ENCODE results near the gene SLK. TPM values are rescaled to one million over a fixed set of nuclear protein-coding genes. Genes with fewer than 3 reads are reported as not detected.

SLK gene
- total and polyA plus RNA-seq, 2 donors (not counting 3 experiments of a cell fraction or from before 2014, with no cell fraction given), result 4.5 to 36.0 TPM

DNA sequence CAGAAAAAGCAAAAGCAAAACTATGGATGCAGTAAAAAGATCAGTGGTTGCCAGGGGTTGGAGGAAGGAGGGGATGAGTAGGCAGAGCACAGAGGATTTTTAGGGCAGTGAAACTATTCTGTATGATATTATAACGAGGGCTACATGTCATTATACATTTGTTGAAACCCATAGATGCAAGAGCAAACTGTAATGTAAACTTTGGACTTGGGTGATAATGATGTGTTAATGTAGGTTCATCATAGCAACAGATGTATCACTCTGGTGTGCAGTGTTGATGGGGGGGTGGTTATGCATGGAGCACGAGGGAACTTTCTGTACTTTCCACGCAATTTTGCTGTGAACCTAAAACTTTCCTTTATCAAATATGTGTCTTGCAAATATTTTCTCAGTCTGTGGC is 23.2 kb downstream of the SLK start:
- Histone ChIP-seq H3K79me2 (ENCODE audit: control insufficient read depth, insufficient read depth, low read length) (peaks cover 53% of the 10 kb centered on the region), H3K9me3 (replicated peaks; ENCODE audit: control insufficient read depth, insufficient read depth, low read length) (no peaks in the 10 kb centered on the region), H3K27ac (ENCODE audit: insufficient read depth, low read depth, low read length) (no peak overlapping the region), H3K36me3 (ENCODE audit: control insufficient read depth in 2 of 2, extremely low read depth in 1 of 2, insufficient read depth in 2 of 2, low read length in 2 of 2) (peaks cover 0 to 3% of the 10 kb centered on the region in 2 experiments), H2AFZ (ENCODE audit: low read depth, low read length) (no peak overlapping the region), H3K27me3 (ENCODE audit: control insufficient read depth in 2 of 2, insufficient read depth in 2 of 2, low read length in 2 of 2) (no peaks in the 10 kb centered on the region), H3K9me1 (replicated peaks; ENCODE audit: control insufficient read depth, extremely low read depth, insufficient read depth, low read length) (no peaks in the 10 kb centered on the region), H4K20me1 (replicated peaks; ENCODE audit: control insufficient read depth, extremely low read depth, insufficient read depth, low read length) (peaks cover 3% of the 10 kb centered on the region), H3K4me1 (ENCODE audit: control insufficient read depth, extremely low read depth, insufficient read depth, low read length) (peaks cover 20% of the 10 kb centered on the region), H3K4me3 (replicated peaks in 1 of 3; ENCODE audit: insufficient read depth in 1 of 3, low read depth in 1 of 3, low read length in 3 of 3) (no peak overlapping the region), H3K9ac (replicated peaks; ENCODE audit: extremely low read depth, insufficient read depth, low read length) (no peak overlapping the region), H3K4me2 (ENCODE audit: insufficient read depth, low read length) (no peak overlapping the region)
- intact Hi-C loops (cut with micrococcal nuclease), result no loop called here
- POLR2A ChIA-PET, result no interaction called here
- FAIRE-seq (no peak), DNase-seq (ENCODE audit: low read depth, low spot score) (no peak)
- CTCF ChIA-PET, result interaction anchor here (0.8 kb wide), 2 partner anchors 17 to 102 kb away, joined by 3 read pairs; no protein-coding TSS in a partner anchor
- TF ChIP-seq POLR2A (IDR thresholded peaks at IDR 0.05; ENCODE audit: low read depth, low read length), result no peak
- TF ChIP-seq JUN (IDR thresholded peaks at IDR 0.05; ENCODE audit: borderline replicate concordance, insufficient read depth, insufficient read length, low read depth), result no peak
- TF ChIP-seq MAX (IDR thresholded peaks at IDR 0.05; ENCODE audit: insufficient read depth, insufficient read length), result no peak
- TF ChIP-seq, protein P1, sequence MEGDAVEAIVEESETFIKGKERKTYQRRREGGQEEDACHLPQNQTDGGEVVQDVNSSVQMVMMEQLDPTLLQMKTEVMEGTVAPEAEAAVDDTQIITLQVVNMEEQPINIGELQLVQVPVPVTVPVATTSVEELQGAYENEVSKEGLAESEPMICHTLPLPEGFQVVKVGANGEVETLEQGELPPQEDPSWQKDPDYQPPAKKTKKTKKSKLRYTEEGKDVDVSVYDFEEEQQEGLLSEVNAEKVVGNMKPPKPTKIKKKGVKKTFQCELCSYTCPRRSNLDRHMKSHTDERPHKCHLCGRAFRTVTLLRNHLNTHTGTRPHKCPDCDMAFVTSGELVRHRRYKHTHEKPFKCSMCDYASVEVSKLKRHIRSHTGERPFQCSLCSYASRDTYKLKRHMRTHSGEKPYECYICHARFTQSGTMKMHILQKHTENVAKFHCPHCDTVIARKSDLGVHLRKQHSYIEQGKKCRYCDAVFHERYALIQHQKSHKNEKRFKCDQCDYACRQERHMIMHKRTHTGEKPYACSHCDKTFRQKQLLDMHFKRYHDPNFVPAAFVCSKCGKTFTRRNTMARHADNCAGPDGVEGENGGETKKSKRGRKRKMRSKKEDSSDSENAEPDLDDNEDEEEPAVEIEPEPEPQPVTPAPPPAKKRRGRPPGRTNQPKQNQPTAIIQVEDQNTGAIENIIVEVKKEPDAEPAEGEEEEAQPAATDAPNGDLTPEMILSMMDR (IDR thresholded peaks at IDR 0.05; ENCODE audit: extremely low read depth in 1 of 2, insufficient read depth in 1 of 2, low read depth in 1 of 2, low read length in 2 of 2), result no peak
- no peak for TF ChIP-seq FOS (IDR thresholded peaks at IDR 0.05; ENCODE audit: borderline replicate concordance, insufficient read depth, low read length)
- no peak for TF ChIP-seq POLR2AphosphoS5 (IDR thresholded peaks at IDR 0.05; ENCODE audit: insufficient read depth, low read depth, low read length)
- TF ChIP-seq MYC (IDR thresholded peaks at IDR 0.05; ENCODE audit: low read depth, low read length), result no peak
- no peak for TF ChIP-seq EZH2 (IDR thresholded peaks at IDR 0.05; ENCODE audit: borderline replicate concordance, low read depth, low read length, severe bottlenecking)
- no peak for TF ChIP-seq GATA2 (IDR thresholded peaks at IDR 0.05; ENCODE audit: insufficient read depth, insufficient read length, low read depth, low read length)
- dilution Hi-C loops (cut with MboI; ENCODE audit: extremely low pct_ligation_motif_present, low sequenced_read_pairs), result no loop called here
- BruUV-seq (replicated peaks), result no TSS peak

Data from endothelial cell of umbilical vein (primary cell).